ENCODE measurements around the gene PLA2G4F. TPM values are rescaled to one million over a fixed set of nuclear protein-coding genes. Genes with fewer than 3 reads are reported as not detected.

PLA2G4F gene
- total RNA-seq, 2 donors from 2014 or later, result 1.6 to 2.0 TPM

- no peak for DNase-seq
- ATAC-seq, result no peak
- Histone ChIP-seq H3K27ac (no peak overlapping the region), H3K4me1 (peaks cover 7% of the 10 kb centered on the region), H3K4me3 (no peak overlapping the region), H3K36me3 (replicated peaks in 1 of 2; ENCODE audit: insufficient read depth in 1 of 2, low read depth in 2 of 2) (peaks cover 0 to 2% of the 10 kb centered on the region in 2 donors), H3K27me3 (no peaks in the 10 kb centered on the region), H3K9me3 (no peaks in the 10 kb centered on the region)
- 95 to 100% methylated on average over 1 of the region's 1 CpG for WGBS, 2 donors
- no peak for TF ChIP-seq POLR2A (IDR thresholded peaks at IDR 0.05)
- no peak for TF ChIP-seq CTCF (IDR thresholded peaks at IDR 0.05)
- intact Hi-C loops (cut with DNase I), result no loop called here
Measured at GRCh38 chr15:42198516-42198915, 42.1 kb upstream of the PLA2G4F start.

- no peak for ATAC-seq
Measured at GRCh38 chr15:42194513-42194912, 38.1 kb upstream of the PLA2G4F start.

GRCh38 chr15:42193383-42193782 is 36.9 kb upstream of the PLA2G4F start:
- Histone ChIP-seq H3K9me3 (no peaks in the 10 kb centered on the region), H3K4me1 (no peaks in the 10 kb centered on the region), H3K27ac (no peak overlapping the region), H3K4me3 (no peak overlapping the region), H3K36me3 (replicated peaks in 1 of 2; ENCODE audit: insufficient read depth in 1 of 2, low read depth in 2 of 2) (peaks cover 0 to 10% of the 10 kb centered on the region in 2 donors), H3K27me3 (no peaks in the 10 kb centered on the region)
- WGBS, 2 donors, result 92% methylated on average over 3 of the region's 3 CpGs
- DNase-seq (no peak), ATAC-seq (no peak)
- intact Hi-C loops (cut with DNase I), result no loop called here
- TF ChIP-seq POLR2A (IDR thresholded peaks at IDR 0.05), result no peak
- no peak for TF ChIP-seq CTCF (IDR thresholded peaks at IDR 0.05)

More at GRCh38 chr15:42194513-42194912, 38.1 kb upstream of the PLA2G4F start:
- H3K4me3 ChIP-seq, result no peak overlapping the region
- WGBS, 2 donors, result 86 to 95% methylated on average over 5 of the region's 5 CpGs
- H3K36me3 ChIP-seq (replicated peaks in 1 of 2; ENCODE audit: insufficient read depth in 1 of 2, low read depth in 2 of 2), result peaks cover 0 to 8% of the 10 kb centered on the region in 2 donors
- intact Hi-C loops (cut with DNase I), result no loop called here
- no peaks in the 10 kb centered on the region for H3K27me3 ChIP-seq
- no peaks in the 10 kb centered on the region for H3K9me3 ChIP-seq
- H3K27ac ChIP-seq, result no peak overlapping the region
- H3K4me1 ChIP-seq, result no peaks in the 10 kb centered on the region
- DNase-seq, result peak in 2 of 4 donors; percentile 13 to 30
- TF ChIP-seq POLR2A (IDR thresholded peaks at IDR 0.05) (no peak), CTCF (IDR thresholded peaks at IDR 0.05) (no peak)

- H3K36me3 ChIP-seq (replicated peaks in 1 of 2; ENCODE audit: insufficient read depth in 1 of 2, low read depth in 2 of 2), result peaks cover 0 to 23% of the 10 kb centered on the region in 2 donors
- DNase-seq, result no peak
- 87 to 89% methylated on average over 8 of the region's 8 CpGs for WGBS, 2 donors
- H3K4me1 ChIP-seq, result no peaks in the 10 kb centered on the region
- no peak for TF ChIP-seq CTCF (IDR thresholded peaks at IDR 0.05)
- no peak for TF ChIP-seq POLR2A (IDR thresholded peaks at IDR 0.05)
- intact Hi-C loops (cut with DNase I), result no loop called here
- H3K27ac ChIP-seq, result no peak overlapping the region
- no peak overlapping the region for H3K4me3 ChIP-seq
- ATAC-seq, result no peak
- H3K27me3 ChIP-seq, result no peaks in the 10 kb centered on the region
- H3K9me3 ChIP-seq, result no peaks in the 10 kb centered on the region
Measured at GRCh38 chr15:42191610-42192346, 35.3 kb upstream of the PLA2G4F start.

- Histone ChIP-seq H3K9me3 (no peaks in the 10 kb centered on the region), H3K27ac (no peak overlapping the region), H3K4me3 (no peak overlapping the region), H3K27me3 (no peaks in the 10 kb centered on the region), H3K4me1 (no peaks in the 10 kb centered on the region), H3K36me3 (replicated peaks in 1 of 2; ENCODE audit: insufficient read depth in 1 of 2, low read depth in 2 of 2) (peaks cover 0 to 29% of the 10 kb centered on the region in 2 donors)
- WGBS, 2 donors, result 89 to 93% methylated on average over 2 of the region's 2 CpGs
- DNase-seq (no peak), ATAC-seq (no peak)
- intact Hi-C loops (cut with DNase I), result no loop called here
- TF ChIP-seq CTCF (IDR thresholded peaks at IDR 0.05) (no peak), POLR2A (IDR thresholded peaks at IDR 0.05) (no peak)
Measured at GRCh38 chr15:42190370-42190769, 33.9 kb upstream of the PLA2G4F start.

All from body of pancreas (tissue), 4 donors.